Gastrocnemius medialis (tissue), 4 donors: ENCODE measurements around the gene SFT2D1.

Source experiments
- POLR2A ChIP-seq, 2 donors: fragments of 450-650 bp; IDR thresholded peaks; one replicate each; pipeline ENCODE4 v1.6.1; 2017; ENCODE audit warnings: antibody characterized with exemption in 2 of 2, mild to moderate bottlenecking in 2 of 2, moderate library complexity in 2 of 2
- TF ChIP-seq, protein P1 (sequence below), 5 experiments: fragments of 450-650 bp in 3 of 5; fragments of 200-600 bp in 2 of 5; sonication (generic) in 2 of 5; IDR thresholded peaks in 4 of 5; conservative IDR thresholded peaks in 1 of 5; 1 replicate in 4 of 5; 2 replicates in 1 of 5; pipeline ENCODE4 v1.5.1; 2016 to 2019; ENCODE audit warnings: antibody characterized with exemption in 5 of 5, mild to moderate bottlenecking in 3 of 5, moderate library complexity in 3 of 5

DNA sequence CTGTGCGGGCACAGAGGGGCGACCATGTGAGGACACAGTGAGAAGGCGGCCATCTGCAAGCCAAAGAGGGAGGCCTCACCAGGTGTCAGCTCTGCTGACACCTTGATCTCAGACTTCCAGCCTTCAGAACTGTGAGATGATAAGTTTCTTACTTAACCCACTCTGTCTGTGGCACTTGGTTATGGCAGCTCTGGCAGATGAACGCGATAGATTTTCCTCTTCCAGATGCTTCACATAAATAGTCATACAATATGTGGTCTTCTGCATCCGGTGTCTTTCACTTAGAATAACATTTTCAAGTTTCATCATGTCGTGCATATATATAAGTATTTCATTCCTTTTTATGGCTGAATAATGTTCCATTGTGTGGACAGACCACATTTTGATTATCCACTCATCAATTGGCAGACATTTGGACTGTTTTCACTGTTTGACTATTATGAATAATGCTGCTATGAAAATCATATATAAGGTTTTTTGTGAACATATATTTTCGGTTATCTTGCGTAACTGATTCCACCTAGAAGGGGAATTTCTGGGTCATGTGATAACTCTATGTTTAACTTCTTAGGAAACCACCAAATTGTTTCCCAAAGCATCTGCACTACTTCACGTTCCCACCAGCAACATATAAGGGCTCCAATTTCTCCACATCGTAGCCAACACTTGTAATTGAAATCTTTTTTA, 64.3 kb downstream of the SFT2D1 start:
- TF ChIP-seq, protein P1, sequence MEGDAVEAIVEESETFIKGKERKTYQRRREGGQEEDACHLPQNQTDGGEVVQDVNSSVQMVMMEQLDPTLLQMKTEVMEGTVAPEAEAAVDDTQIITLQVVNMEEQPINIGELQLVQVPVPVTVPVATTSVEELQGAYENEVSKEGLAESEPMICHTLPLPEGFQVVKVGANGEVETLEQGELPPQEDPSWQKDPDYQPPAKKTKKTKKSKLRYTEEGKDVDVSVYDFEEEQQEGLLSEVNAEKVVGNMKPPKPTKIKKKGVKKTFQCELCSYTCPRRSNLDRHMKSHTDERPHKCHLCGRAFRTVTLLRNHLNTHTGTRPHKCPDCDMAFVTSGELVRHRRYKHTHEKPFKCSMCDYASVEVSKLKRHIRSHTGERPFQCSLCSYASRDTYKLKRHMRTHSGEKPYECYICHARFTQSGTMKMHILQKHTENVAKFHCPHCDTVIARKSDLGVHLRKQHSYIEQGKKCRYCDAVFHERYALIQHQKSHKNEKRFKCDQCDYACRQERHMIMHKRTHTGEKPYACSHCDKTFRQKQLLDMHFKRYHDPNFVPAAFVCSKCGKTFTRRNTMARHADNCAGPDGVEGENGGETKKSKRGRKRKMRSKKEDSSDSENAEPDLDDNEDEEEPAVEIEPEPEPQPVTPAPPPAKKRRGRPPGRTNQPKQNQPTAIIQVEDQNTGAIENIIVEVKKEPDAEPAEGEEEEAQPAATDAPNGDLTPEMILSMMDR (IDR thresholded peaks at IDR 0.05 in 4 of 5, conservative IDR thresholded peaks at IDR 0.05 in 1 of 5) = no peak
- TF ChIP-seq POLR2A (IDR thresholded peaks at IDR 0.05) = no peak
